Naive thymus-derived CD8-positive, alpha-beta T cell (primary cell): ENCODE results near the gene CHD3. TPM values are rescaled to one million over a fixed set of nuclear protein-coding genes. Genes with fewer than 3 reads are reported as not detected.
A peak's percentile ranks its signal among the peaks of the same experiment; 100 is the strongest.

ENCODE experiments used
- ATAC-seq, 2 donors: fragments of 150-1000 bp; cut with Tn5 transposase in 1 of 2; sonication (Bioruptor Pico), chemical (Tn5 transposase) in 1 of 2; 1 replicate in 1 of 2; 2 replicates in 1 of 2; pipeline ENCODE4 v1.10.0; 2021; ENCODE audit warnings: mild to moderate bottlenecking in 2 of 2, moderate library complexity in 2 of 2
- POLR2A ChIA-PET: fragments of 350-600 bp; sonication (Branson Sonifier 250); formaldehyde crosslinking; loops from one replicate; lab custom pipeline; 2021; ENCODE audit warnings: antibody characterized with exemption; lab: Charles Lee
- DNase-seq, 10 donors: peaks; one replicate each; pipeline versions ENCODE4 v3.0.0 to v3.0.0-alpha.2; 2020 to 2022
- H3K27ac Mint-ChIP-seq, 10 donors: one replicate each; pipeline ENCODE4 v1.8.0; 2020 to 2022; ENCODE audit warnings: mild to moderate bottlenecking in 10 of 10, mixed read lengths in 10 of 10, moderate library complexity in 4 of 10, inconsistent platforms in 1 of 10
- H3K27me3 Mint-ChIP-seq, 5 donors: one replicate each; pipeline ENCODE4 v1.8.0; 2021 to 2022; ENCODE audit warnings: mixed read lengths in 5 of 5
- H3K36me3 Mint-ChIP-seq, 3 donors: one replicate each; pipeline ENCODE4 v1.8.0; 2020 to 2022; ENCODE audit warnings: mixed read lengths in 3 of 3, mild to moderate bottlenecking in 2 of 3, inconsistent platforms in 1 of 3
- H3K4me1 Mint-ChIP-seq, 4 donors: one replicate each; pipeline ENCODE4 v1.8.0; 2021 to 2022; ENCODE audit warnings: mixed read lengths in 4 of 4
- H3K4me3 Mint-ChIP-seq, 10 donors: one replicate each; pipeline ENCODE4 v1.8.0; 2020 to 2022; ENCODE audit warnings: mild to moderate bottlenecking in 10 of 10, mixed read lengths in 10 of 10, moderate library complexity in 6 of 10, inconsistent platforms in 1 of 10
- H3K9me3 Mint-ChIP-seq, 9 donors: one replicate each; pipeline ENCODE4 v1.8.0; 2020 to 2022; ENCODE audit warnings: mixed read lengths in 9 of 9, mild to moderate bottlenecking in 3 of 9, inconsistent platforms in 1 of 9, moderate library complexity in 1 of 9
- polyA plus RNA-seq, 3 donors: library from polyadenylated mRNA; unstranded; fragments of 300-500 nt; fragmentation: Illumina TruSeq; gene quantifications; one replicate each; pipeline ENCODE4 v1.2.3, GENCODE V29; 2021
- total RNA-seq, 8 experiments: library from RNA in 2 of 8; stranded (reverse) in 2 of 8; gene quantifications; one replicate each; pipeline ENCODE4 v1.2.3 and lab custom pipeline; 2021 to 2026

The CHD3 gene
- total and polyA plus RNA-seq, 5 experiments from 2014 or later: 4.3 to 281 (median 29.2) TPM

- peaks cover 0 to 31% (median 0%) of the 10 kb centered on the region in 3 donors for H3K36me3 Mint-ChIP-seq
- ATAC-seq: peak; percentile 12 to 29
- H3K27me3 Mint-ChIP-seq: peaks cover 0 to 6% (median 0%) of the 10 kb centered on the region in 5 donors
- no peaks in the 10 kb centered on the region for H3K9me3 Mint-ChIP-seq
- DNase-seq: peak; percentile 87 to 96 (median 92)
- H3K27ac Mint-ChIP-seq: peak overlapping the region; percentile 94 to 100 (median 98)
- POLR2A ChIA-PET: interaction anchor here (1.0 to 7.2 kb wide), 4 partner anchors 8 to 330 kb away, joined by 4 to 116 read pairs (median 38); partner anchors contain the start of genes CYB5D1, KDM6B, NAA38 and TMEM88
- H3K4me3 Mint-ChIP-seq: peak overlapping the region; percentile 88 to 100 (median 96)
- H3K4me1 Mint-ChIP-seq: peaks cover 42 to 60% (median 48%) of the 10 kb centered on the region in 4 donors
Measured at GRCh38 chr17:7843536-7844291, 44.9 kb upstream of the CHD3 start.

- peaks cover 0 to 31% (median 0%) of the 10 kb centered on the region in 3 donors for H3K36me3 Mint-ChIP-seq
Measured at GRCh38 chr17:7844292-7845154, 44.1 kb upstream of the CHD3 start.

GRCh38 chr17:7845359-7846062 is 43.1 kb upstream of the CHD3 start:
- H3K4me1 Mint-ChIP-seq: peaks cover 30 to 42% (median 36%) of the 10 kb centered on the region in 4 donors
- DNase-seq: peak in 1 of 10 donors; percentile 60
- H3K27me3 Mint-ChIP-seq: peaks cover 0 to 6% (median 0%) of the 10 kb centered on the region in 5 donors
- POLR2A ChIA-PET: interaction anchor here (0.6 to 7.2 kb wide), 11 partner anchors 8 to 376 kb away, joined by 3 to 116 read pairs (median 4); partner anchors contain the start of genes CYB5D1, KDM6B, NAA38 and RNF227
- H3K27ac Mint-ChIP-seq: peak overlapping the region in 9 of 10 donors; percentile 95 to 100 (median 99)
- H3K36me3 Mint-ChIP-seq: peaks cover 0 to 33% (median 1%) of the 10 kb centered on the region in 3 donors
- H3K4me3 Mint-ChIP-seq: peak overlapping the region; percentile 88 to 100 (median 96)
- no peak for ATAC-seq
- no peaks in the 10 kb centered on the region for H3K9me3 Mint-ChIP-seq

More at GRCh38 chr17:7844292-7845154, 44.1 kb upstream of the CHD3 start:
- peak overlapping the region; percentile 88 to 100 (median 96) for H3K4me3 Mint-ChIP-seq
- H3K27me3 Mint-ChIP-seq: peaks cover 0 to 6% (median 0%) of the 10 kb centered on the region in 5 donors
- peak; percentile 20 to 32 for ATAC-seq
- DNase-seq: peak; percentile 62 to 89 (median 78)
- peak overlapping the region; percentile 94 to 100 (median 98) for H3K27ac Mint-ChIP-seq
- POLR2A ChIA-PET: interaction anchor here (0.8 to 7.2 kb wide), 9 partner anchors 9 to 329 kb away, joined by 3 to 116 read pairs (median 4); partner anchors contain the start of genes CYB5D1, KDM6B, NAA38 and RNF227
- peaks cover 34 to 52% (median 40%) of the 10 kb centered on the region in 4 donors for H3K4me1 Mint-ChIP-seq
- no peaks in the 10 kb centered on the region for H3K9me3 Mint-ChIP-seq

- Mint-ChIP-seq H3K27me3 (peaks cover 0 to 6% (median 0%) of the 10 kb centered on the region in 5 donors), H3K27ac (peak overlapping the region in 7 of 10 donors; percentile 67 to 99 (median 85)), H3K4me3 (peak overlapping the region in 8 of 10 donors; percentile 26 to 57 (median 44)), H3K9me3 (no peaks in the 10 kb centered on the region), H3K4me1 (peaks cover 29 to 42% (median 35%) of the 10 kb centered on the region in 4 donors), H3K36me3 (peaks cover 0 to 28% (median 1%) of the 10 kb centered on the region in 3 donors)
- DNase-seq (peak in 1 of 10 donors; percentile 53), ATAC-seq (no peak)
- POLR2A ChIA-PET: interaction anchor here (0.6 to 7.2 kb wide), 7 partner anchors 8 to 375 kb away, joined by 3 to 116 read pairs (median 6); partner anchors contain the start of genes CYB5D1, KDM6B, NAA38 and RNF227
Measured at GRCh38 chr17:7846063-7846735, 42.4 kb upstream of the CHD3 start.

- H3K27ac Mint-ChIP-seq: peak overlapping the region in 6 of 10 donors; percentile 58 to 92 (median 76)
- H3K27me3 Mint-ChIP-seq: peaks cover 0 to 4% (median 0%) of the 10 kb centered on the region in 5 donors
- peaks cover 32 to 44% (median 38%) of the 10 kb centered on the region in 4 donors for H3K4me1 Mint-ChIP-seq
- ATAC-seq (no peak), DNase-seq (peak in 2 of 10 donors; percentile 21 to 50)
- no peaks in the 10 kb centered on the region for H3K9me3 Mint-ChIP-seq
- H3K36me3 Mint-ChIP-seq: peaks cover 0 to 28% (median 1%) of the 10 kb centered on the region in 3 donors
- POLR2A ChIA-PET: interaction anchor here (6.9 to 7.2 kb wide), 2 partner anchors 9 to 12 kb away, joined by 54 to 116 read pairs; partner anchors contain the start of genes CYB5D1, KDM6B, NAA38 and TMEM88
- H3K4me3 Mint-ChIP-seq: peak overlapping the region in 4 of 10 donors; percentile 28 to 57 (median 32)
Measured at GRCh38 chr17:7846765-7847661, 41.6 kb upstream of the CHD3 start.

- H3K36me3 Mint-ChIP-seq: peaks cover 0 to 30% (median 1%) of the 10 kb centered on the region in 3 donors
- no peaks in the 10 kb centered on the region for H3K9me3 Mint-ChIP-seq
- H3K4me3 Mint-ChIP-seq: peak overlapping the region in 2 of 10 donors; percentile 14 to 18
- H3K27ac Mint-ChIP-seq: peak overlapping the region in 5 of 10 donors; percentile 24 to 84 (median 71)
- ATAC-seq (no peak), DNase-seq (peak in 1 of 10 donors; percentile 47)
- POLR2A ChIA-PET: interaction anchor here (7.2 kb wide), 1 partner anchor 14 kb away, joined by 116 read pairs; the partner anchor contains the start of gene KDM6B
- H3K27me3 Mint-ChIP-seq: no peaks in the 10 kb centered on the region
- peaks cover 22 to 37% (median 33%) of the 10 kb centered on the region in 4 donors for H3K4me1 Mint-ChIP-seq
Measured at GRCh38 chr17:7848131-7848579, 40.4 kb upstream of the CHD3 start.

GRCh38 chr17:7848739-7849129 is 39.9 kb upstream of the CHD3 start:
- peaks cover 18 to 36% (median 30%) of the 10 kb centered on the region in 4 donors for H3K4me1 Mint-ChIP-seq
- peak overlapping the region in 1 of 10 donors; percentile 29 for H3K27ac Mint-ChIP-seq
- DNase-seq (no peak), ATAC-seq (no peak)
- H3K4me3 Mint-ChIP-seq: no peak overlapping the region
- no peaks in the 10 kb centered on the region for H3K9me3 Mint-ChIP-seq
- peaks cover 0 to 32% (median 1%) of the 10 kb centered on the region in 3 donors for H3K36me3 Mint-ChIP-seq
- POLR2A ChIA-PET: interaction anchor here (1.0 to 5.8 kb wide), 3 partner anchors 8 to 15 kb away, joined by 3 to 96 read pairs (median 4); partner anchors contain the start of gene KDM6B
- H3K27me3 Mint-ChIP-seq: no peaks in the 10 kb centered on the region

GRCh38 chr17:7849130-7849750 is 39.3 kb upstream of the CHD3 start:
- peaks cover 0 to 34% (median 1%) of the 10 kb centered on the region in 3 donors for H3K36me3 Mint-ChIP-seq
- H3K27me3 Mint-ChIP-seq: no peaks in the 10 kb centered on the region
- H3K4me1 Mint-ChIP-seq: peaks cover 14 to 38% (median 26%) of the 10 kb centered on the region in 4 donors
- peak overlapping the region in 4 of 10 donors; percentile 56 to 88 (median 68) for H3K27ac Mint-ChIP-seq
- ATAC-seq (no peak), DNase-seq (no peak)
- H3K9me3 Mint-ChIP-seq: no peaks in the 10 kb centered on the region
- H3K4me3 Mint-ChIP-seq: no peak overlapping the region
- POLR2A ChIA-PET: interaction anchor here (1.0 to 5.8 kb wide), 3 partner anchors 8 to 15 kb away, joined by 3 to 96 read pairs (median 4); partner anchors contain the start of gene KDM6B

- H3K4me3 Mint-ChIP-seq: peak overlapping the region in 2 of 10 donors; percentile 7 to 14
- peaks cover 13 to 35% (median 24%) of the 10 kb centered on the region in 4 donors for H3K4me1 Mint-ChIP-seq
Measured at GRCh38 chr17:7849751-7850504, 38.7 kb upstream of the CHD3 start.

More at GRCh38 chr17:7849751-7850504, 38.7 kb upstream of the CHD3 start:
- DNase-seq (peak in 1 of 10 donors; percentile 24), ATAC-seq (no peak)
- peak overlapping the region in 9 of 10 donors; percentile 13 to 96 (median 75) for H3K27ac Mint-ChIP-seq
- H3K27me3 Mint-ChIP-seq: no peaks in the 10 kb centered on the region
- POLR2A ChIA-PET: interaction anchor here (1.0 to 5.8 kb wide), 6 partner anchors 8 to 16 kb away, joined by 3 to 96 read pairs (median 8); partner anchors contain the start of gene KDM6B
- no peaks in the 10 kb centered on the region for H3K9me3 Mint-ChIP-seq
- H3K36me3 Mint-ChIP-seq: peaks cover 0 to 34% (median 1%) of the 10 kb centered on the region in 3 donors
